Head of caudate nucleus (tissue), 42 donors: Measurements from ENCODE around the gene ARL8B.

Source experiments
- DNase-seq, 42 donors: peaks; one replicate each; pipeline versions ENCODE4 v3.0.0 to v3.0.0-alpha.2; 2020 to 2021; ENCODE audit warnings: mixed read lengths in 7 of 42
- intact Hi-C: fragments of 100-400 bp; cut with DNase I; formaldehyde crosslinking; loops from one replicate; pipeline ENCODE4 v1.15.0; 2022

Gene ARL8B

DNA sequence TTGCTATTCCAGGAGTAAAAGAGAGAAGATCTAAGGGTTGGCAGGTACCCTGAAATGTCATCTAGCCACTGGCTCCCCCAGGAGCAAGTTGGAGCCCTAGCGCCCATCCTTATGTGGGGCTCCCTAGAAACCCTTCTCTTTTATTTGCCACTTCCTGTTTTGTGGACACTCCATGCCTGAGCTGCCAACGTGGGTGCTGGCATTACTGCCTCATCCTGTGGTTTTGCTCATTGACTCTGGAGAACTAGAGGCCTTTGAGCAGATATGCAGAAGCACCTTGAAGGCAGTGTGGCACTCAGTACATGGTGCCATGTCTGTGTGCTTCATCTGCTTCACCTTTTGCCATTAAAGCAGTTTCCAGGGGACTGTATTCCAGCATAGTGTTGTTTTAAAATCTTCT, 73.5 kb downstream of the ARL8B start:
- intact Hi-C loops: no loop called here
- peak in 7 of 42 donors; percentile 15 to 57 (median 24) for DNase-seq

DNA sequence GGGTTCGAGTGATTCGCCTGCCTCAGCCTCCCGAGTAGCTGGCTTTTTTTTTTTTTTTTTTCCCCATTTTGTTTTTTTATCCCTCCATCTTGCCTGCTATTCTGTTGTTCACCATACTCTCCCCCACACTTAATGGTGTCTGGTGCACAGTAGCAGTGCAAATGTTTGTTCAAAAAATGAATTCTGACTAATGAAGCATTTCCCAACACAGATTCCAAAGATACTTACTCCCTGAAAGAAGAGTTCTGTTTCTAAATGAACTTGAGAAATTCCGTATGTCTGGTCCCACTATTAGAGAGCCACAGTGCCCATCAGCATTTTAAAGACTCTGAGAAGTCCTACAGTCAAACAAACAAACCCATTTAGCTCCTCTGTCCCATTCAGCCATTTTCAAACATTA, 74.9 kb downstream of the ARL8B start:
- intact Hi-C loops: no loop called here
- DNase-seq: no peak

DNA sequence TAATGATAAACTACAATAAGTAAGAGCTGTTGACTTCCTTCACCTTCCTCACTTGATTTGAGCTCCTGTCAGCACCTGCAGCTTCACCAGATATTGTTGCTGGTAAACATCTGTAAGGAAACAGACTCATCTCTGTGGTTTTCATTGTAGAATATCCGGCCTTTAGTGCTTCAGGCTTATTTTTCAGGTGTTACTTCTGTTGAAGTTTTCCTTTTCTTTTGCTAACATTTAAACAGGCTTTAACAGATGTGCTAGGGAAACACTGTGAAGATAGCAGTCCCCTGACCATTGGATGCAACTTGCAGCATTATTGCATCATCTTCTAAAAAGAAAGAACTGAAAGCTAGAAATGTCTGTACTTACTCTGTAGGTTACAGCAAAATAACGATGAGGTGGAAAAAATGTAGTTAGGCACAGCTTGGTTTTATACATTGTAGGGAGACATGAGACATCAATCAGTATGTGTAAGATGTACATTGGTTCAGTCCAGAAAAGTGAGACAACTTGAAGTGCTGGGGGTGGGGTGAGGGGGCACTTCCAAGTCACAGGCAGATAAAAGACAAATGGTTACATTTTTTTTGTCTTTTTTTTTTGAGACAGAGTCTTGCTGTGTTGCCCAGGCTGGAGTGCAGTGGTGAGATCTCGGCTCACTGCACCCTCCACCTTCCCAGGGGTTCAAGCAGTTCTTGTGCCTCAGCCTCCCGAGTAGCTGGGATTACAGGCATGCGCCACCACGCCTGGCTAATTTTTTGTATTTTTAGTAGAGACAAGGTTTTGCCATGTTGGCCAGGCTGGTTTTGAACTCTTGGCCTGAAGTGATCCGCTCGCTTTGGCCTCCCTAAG, 75.6 kb downstream of the ARL8B start:
- intact Hi-C loops: no loop called here
- no peak for DNase-seq

DNA sequence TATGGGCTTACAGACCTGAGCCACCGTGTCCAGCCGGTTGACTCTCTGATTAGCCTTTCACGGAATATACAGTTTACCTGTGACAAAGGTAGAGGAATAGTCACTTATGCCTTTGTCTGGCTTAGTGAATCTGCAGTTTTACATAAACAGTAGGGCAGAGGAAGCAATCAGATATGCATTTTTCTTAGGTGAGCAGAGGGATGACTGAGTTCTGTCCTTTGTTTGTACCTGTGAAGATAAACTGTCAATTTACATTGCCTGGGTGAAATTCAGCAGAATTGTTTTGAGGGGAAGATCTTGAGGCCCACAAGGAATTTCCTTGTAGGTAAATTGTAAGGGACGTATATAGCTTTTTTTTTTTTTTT, 76.2 kb downstream of the ARL8B start:
- DNase-seq: no peak
- intact Hi-C loops: no loop called here

DNA sequence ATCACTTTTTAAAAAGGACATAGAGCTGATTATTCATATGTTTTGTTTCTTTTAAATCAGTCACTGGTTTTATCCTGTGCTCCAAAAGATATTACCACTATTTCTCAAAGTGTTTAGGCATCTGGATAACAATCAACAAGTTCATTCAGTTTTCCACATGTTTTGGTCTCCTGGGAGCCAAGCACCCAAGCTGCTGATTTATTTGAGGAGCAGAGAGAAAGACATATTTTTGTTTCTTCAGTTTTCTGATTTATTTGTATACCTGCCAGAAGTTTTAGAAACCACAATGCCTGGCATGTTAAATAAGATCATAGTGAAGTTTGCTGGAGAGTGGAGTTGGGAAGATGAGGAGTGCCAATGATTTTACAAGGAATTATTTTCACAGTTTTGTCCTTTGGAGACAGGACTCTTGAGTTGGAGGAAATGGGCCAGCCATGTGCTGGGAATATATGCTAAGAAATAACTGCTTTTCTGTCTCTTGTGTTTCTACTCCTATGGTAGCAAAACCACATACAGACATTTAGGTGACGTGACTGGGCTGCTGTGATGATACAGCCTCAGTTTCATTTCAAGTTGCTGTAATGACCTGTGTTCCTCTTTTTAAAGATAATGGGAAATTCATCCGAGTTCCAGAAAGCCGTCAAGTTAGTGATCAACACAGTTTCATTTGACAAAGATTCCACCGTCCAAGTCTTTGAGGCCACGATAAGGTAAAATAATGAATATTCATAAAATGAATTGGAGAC, 77.1 kb downstream of the ARL8B start:
- no peak for DNase-seq
- intact Hi-C loops: no loop called here

DNA sequence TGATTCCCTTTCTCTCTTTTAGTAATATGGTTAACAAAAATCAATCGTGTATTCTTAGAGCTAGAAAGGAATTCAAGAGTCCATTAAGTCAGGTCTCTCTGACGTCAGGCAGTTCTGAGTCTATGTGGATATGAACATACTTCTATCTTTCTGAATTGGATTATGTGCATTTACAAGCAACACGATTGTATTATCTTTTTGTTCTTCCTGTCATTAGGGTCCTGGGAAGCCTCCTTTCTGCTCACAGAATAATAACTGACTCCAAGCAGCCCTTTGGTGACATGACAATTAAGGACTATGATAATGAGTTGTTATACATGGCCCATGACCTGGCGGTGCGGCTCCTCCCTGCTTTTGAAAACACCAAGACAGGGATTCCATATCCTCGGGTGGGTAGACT, 79.4 kb downstream of the ARL8B start:
- intact Hi-C loops: no loop called here
- DNase-seq: no peak

DNA sequence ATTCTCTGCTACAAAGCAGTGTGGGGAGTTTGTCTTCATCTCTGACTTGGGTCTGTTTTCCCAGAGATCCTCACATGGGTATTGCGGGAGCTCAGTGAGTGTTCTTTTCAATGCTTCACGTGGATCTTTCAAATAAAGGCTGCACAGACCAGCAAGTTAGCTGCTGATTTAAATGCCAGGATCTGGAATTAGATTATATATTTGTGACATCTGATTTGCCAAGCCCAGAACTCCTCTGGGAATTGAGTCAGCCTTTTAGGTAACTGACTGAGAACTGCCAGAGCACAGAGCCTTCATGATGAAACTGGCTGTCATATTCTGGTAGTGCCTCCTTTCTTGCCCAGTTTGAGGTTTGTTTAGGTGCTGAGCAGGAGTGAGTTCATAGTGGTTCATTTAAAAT, 80.1 kb downstream of the ARL8B start:
- peak in 4 of 42 donors; percentile 24 to 52 (median 38) for DNase-seq
- intact Hi-C loops: no loop called here

DNA sequence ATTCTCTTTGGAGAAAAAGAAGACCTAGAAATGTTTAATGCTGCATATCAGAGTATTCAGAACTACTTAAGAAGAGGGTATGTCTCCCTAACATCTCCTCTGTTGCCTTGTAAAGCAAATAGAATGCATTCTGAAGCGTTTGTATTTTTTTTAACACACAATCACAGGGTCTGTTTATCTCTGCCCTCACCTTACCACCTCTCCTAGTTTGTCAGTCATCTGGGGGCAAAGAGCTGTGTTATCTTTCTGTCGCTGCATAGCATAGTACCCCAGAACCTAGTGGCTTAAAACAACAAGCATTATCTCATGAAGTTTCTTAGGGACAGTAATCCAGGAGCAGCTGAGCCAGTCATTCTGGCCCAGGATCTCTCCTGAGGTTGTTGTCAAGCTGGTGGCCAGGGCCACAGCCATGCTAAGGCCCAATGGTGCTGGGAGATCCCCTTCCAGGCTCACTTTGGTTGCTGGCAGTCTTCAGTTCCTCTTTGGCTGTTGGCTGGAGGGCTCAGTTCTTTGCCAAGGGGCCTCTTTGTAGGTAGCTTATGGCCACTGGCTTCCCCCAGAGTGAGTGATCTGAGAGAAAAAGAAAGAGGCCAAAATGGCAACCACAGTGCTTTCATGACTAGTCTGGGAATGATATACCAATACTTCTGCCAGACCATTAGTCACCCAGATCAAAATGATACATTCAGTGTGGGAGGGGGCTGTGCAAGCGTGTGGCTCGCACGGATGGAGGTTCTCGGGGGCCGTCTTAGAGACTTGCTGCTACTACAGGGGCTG, 83.3 kb downstream of the ARL8B start:
- intact Hi-C loops: no loop called here
- DNase-seq: peak in 1 of 42 donors; percentile 50

DNA sequence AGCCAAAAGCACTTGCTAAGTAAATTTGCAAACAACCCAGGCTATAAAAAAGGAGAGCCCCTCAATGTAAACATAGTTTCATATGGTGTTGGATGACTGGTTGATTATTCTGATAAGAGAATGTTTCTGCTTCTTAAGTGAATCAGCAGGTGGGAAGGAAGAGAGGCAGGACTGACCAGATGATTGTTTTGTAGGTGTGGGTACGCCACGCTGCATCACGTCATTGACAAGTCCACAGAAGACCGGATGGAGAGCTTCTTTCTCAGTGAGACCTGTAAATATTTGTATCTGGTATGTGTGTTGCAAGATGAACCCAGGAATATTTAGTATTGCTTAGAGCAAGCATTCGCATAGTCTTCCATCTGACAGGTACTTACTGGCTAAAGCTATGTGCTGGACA, 88.8 kb downstream of the ARL8B start:
- no peak for DNase-seq
- intact Hi-C loops: no loop called here

DNA sequence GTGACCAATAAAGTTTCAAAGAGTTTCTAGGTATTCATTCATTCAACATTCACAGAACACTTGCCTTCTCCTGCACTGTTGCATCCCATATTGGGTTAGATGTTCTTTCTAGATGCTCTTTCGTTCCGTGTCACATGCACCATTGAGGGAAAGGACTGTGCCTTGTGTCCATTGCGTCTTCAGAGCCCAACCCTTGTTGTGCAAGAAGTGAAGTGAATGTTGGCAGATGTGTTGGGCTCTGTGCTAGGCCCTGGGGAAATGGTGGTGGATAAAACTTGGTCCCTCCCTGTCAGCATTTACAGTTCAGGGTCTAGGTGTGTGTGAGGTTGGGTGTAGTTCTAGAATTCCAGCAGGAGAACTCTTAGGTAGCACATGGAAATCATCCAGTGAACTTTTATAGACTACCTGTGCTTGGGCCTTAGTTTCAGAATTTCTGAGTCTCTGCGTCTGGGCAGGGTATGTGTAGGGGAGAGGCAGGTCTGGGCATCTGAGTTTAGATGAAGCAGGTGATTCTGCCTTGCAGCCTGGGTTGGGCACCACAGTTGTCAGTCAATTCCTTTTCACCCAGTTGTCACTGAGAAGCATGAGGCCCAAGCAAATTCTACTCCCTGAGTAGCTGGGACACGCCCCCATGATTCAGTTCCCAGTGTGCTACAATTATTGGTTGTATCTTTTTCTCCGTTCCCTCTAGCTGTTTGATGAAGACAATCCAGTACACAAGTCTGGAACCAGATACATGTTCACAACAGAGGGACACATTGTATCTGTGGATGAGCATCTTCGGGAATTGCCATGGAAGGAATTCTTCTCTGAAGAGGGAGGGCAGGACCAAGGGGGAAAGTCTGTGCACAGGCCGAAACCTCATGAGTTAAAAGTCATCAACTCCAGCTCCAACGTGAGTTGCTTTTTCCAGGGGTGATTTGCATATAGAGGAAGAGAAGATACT, 90.8 kb downstream of the ARL8B start:
- no peak for DNase-seq
- intact Hi-C loops: no loop called here

DNA sequence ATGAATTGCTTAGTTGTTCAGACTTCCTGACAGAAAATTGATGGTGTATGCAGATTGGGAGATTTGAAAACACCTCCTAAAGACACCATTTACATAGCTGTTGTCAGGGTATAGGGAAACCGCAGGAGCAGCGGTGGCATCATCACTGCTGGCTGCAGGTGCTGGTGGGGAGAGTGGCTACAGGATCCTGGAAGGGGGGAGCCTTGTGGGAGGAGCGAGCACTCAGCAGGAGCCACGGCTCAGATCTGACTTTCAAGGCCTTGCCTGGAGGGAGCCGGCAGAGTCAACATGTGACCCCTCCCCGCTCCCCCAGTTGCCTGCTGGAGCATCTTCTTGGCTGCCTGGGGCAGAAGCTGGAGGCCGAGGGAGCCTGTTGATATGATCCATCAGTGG, 91.5 kb downstream of the ARL8B start:
- intact Hi-C loops: no loop called here

DNA sequence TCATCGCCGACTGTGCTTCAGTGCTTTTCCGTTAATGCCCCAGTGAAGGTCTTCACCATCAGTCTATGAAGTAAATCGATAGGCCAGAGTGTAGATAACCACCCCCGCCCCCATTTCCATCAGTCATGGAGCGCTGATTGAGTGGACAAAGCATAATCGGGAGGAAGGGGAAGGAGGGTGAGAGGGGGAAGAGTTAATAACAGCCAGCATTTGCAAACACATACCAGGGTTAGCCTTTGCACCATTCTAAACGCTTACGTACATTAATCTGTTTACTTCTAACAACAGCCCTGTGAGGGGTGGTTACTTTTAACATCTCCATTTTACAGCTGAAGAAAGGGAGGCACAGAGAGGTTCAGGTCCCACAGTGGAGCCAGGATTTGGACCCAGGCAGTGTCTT, 92.3 kb downstream of the ARL8B start:
- intact Hi-C loops: no loop called here
- no peak for DNase-seq

More for the DNA sequence above, 91.5 kb downstream of the ARL8B start:
- no peak for DNase-seq

DNA sequence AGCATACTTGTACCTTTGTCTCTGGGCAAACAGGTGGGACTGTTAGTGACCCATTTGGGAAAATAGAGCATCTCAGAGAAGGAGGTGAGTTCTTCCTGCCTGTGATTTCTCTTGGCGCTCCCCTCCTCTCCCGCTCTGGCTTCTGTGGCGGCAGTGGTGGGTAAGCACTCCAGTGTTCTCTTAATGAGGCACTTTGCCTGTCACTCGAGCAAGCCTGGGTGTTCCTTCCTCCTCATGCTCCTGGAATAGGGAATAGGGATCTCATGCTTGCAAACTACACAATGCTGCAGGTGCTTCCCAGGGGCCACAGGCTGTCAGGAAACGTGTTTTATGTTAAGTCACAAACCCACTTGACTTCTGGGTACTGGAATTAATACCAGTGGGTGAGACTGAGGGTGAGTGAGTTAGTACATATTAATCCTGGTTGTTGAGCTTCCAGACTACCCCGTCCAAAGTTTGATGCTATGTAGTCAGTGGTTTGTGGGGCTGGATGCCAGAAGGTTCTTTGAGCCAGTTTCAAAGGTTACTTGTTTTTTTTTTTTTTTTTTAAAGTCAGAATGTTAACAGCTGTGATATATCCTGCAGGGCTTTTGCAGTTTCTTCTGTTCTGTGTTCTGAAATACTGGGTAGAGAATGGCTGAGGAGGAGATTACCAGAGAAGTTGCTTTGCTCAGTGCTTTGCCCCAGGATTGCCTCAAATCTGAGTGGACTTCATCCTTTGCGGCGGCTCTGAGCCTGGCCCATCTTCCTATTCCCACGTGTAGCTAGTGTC, 95.9 kb downstream of the ARL8B start:
- intact Hi-C loops: no loop called here
- DNase-seq: peak in 39 of 42 donors; percentile 18 to 89 (median 53)

DNA sequence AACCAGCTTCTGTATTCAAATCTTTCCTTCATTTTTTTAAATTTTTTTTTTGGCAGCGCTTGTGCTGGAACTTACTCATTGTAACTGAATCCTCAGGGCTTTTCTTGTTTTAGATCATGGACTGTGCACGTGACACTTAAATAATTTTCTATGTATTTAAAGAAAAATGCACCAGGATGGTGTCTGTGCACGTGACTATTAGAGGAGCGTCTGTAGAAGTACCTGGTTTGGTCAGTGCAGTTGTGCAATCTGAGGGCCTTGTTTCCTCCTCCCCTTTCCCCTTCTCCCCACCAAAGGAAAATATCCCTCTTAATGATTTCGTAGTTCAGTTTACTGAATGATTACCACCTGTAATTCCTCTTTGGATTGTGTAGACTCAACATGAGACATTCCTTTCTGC, 96.7 kb downstream of the ARL8B start:
- DNase-seq: no peak
- intact Hi-C loops: no loop called here

DNA sequence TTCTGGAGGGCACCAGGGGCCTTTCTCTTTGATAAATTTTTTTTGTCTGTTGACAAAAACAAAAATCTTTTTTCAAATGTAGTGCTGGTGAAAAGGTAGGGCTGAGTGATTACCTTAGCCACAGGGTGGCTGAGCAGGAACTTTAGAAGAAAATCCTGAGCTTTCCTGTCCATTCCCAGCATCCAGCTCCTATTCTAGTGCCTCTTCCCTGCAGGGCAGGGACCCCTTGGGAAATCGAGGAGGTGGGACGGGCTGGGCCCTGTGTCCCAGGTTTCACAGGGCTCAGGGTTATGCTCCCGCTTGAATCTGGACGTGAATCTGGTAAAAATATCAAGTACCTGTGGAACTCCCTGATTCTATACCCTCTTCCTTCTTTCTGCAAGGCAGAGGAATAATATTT, 97.1 kb downstream of the ARL8B start:
- no peak for DNase-seq
- intact Hi-C loops: no loop called here

DNA sequence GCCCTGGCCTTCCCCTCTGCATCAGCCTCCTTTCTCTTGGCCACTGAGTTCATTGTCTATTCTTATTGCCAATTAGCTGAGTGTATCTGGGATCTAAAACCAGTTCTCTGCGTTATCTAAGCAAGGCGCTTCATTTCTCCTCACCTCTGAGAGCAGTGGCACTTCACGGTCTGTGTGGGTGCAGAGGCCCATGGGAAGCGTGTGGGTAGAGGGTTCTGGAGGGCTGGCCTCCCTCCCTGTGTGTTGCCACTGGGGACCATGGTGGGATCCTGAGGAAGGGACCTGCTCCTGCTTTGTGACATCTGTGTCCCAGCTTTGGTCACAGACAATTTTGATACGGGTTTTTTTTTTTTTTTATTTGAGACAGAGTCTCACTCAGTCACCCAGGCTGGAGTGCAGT, 98.1 kb downstream of the ARL8B start:
- no peak for DNase-seq
- intact Hi-C loops: no loop called here

DNA sequence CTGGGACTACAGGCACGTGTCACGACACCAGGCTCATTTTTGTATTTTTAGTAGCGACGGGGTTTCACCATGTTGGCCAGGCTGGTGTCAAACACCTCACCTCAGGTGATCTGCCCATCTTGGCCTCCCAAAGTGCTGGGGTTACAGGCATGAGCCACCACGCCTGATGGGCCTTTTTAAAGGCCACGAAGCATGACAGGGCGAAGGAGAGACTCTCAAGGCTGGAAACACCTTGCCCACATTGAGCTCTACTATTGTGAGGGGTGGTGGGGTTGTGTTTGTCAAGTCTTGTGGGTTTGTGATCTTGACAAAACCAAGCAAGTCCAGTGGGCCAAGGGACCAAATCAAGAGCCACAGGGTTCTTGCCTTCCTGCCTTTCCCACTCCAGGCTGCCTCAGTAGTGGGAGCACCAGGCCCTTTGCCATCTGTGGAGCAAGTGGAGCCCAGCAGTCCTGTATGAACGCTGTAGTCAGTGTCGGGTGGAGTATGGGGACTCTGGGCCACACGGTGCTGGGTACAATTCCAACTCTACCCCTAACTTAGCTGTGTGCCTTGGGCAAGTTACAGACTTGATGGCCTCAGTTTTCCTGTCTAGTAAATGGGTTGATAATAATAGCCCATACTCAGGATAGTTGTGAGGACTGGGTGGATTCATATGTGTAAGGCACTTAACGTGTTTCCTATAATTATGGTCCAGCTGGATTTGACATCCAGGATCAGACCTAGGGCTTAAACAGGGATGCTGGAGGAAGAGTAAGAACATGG, 98.8 kb downstream of the ARL8B start:
- intact Hi-C loops: no loop called here
- DNase-seq: no peak
